Fibroblast of pulmonary artery (primary cell): ENCODE data around the gene RSPH1.
A peak's percentile ranks its signal among the peaks of the same experiment; 100 is the strongest.

Experiments
- DNase-seq: peaks from one replicate; pipeline ENCODE4 v3.0.0-alpha.2; 2010; ENCODE audit warnings: low read depth
- H3K4me3 ChIP-seq: replicated peaks from 2 replicates; pipeline ENCODE4 v1.5.1; 2011; ENCODE audit warnings: low read depth, mild to moderate bottlenecking, control low read depth, low read length, moderate library complexity
- CTCF ChIP-seq: IDR thresholded peaks from 2 replicates; pipeline ENCODE4 v1.5.1; 2011; ENCODE audit warnings: mild to moderate bottlenecking, control low read depth, low read length, inconsistent platforms; ENCODE audit errors: missing control alignments

Gene RSPH1

GRCh38 chr21:42525676-42526378 is 29.8 kb upstream of the RSPH1 start:
- no peak for DNase-seq
- H3K4me3 ChIP-seq, result no peak overlapping the region
- TF ChIP-seq CTCF, result no peak

- peak; percentile 13 for DNase-seq
- TF ChIP-seq CTCF, result no peak
- H3K4me3 ChIP-seq, result no peak overlapping the region
These were observed 29.1 kb upstream of the RSPH1 start for GRCh38 chr21:42525029-42525581.

- TF ChIP-seq CTCF, result no peak
- no peak overlapping the region for H3K4me3 ChIP-seq
- peak; percentile 17 for DNase-seq
These were observed 28.5 kb upstream of the RSPH1 start for GRCh38 chr21:42524341-42525028.

- H3K4me3 ChIP-seq, result no peak overlapping the region
- no peak for DNase-seq
- TF ChIP-seq CTCF, result no peak
These were observed 27.9 kb upstream of the RSPH1 start for GRCh38 chr21:42523941-42524340.

- TF ChIP-seq CTCF, result no peak
- DNase-seq, result no peak
- no peak overlapping the region for H3K4me3 ChIP-seq
These were observed 27.2 kb upstream of the RSPH1 start for GRCh38 chr21:42523211-42523610.

- no peak for TF ChIP-seq CTCF
- no peak overlapping the region for H3K4me3 ChIP-seq
- DNase-seq, result no peak
These were observed 26.7 kb upstream of the RSPH1 start for GRCh38 chr21:42522771-42523170.
